Epithelial cell of proximal tubule (primary cell): ENCODE data around the gene KCNQ2. TPM values are rescaled to one million over a fixed set of nuclear protein-coding genes. Genes with fewer than 3 reads are reported as not detected.

Experiments
- DNase-seq: peaks from one replicate; pipeline ENCODE4 v3.0.0-alpha.2; 2011; ENCODE audit warnings: low read depth
- H3K4me3 ChIP-seq: 2 replicates; pipeline ENCODE4 v1.5.1; 2011; ENCODE audit warnings: low read depth, mild to moderate bottlenecking, low read length
- CTCF ChIP-seq: conservative IDR thresholded peaks from 2 replicates; pipeline ENCODE4 v1.5.1; 2012; ENCODE audit warnings: low read depth, mild to moderate bottlenecking, low read length
- total RNA-seq: library from RNA; depleted of rRNA; stranded (reverse); fragments of >200 nt; gene quantifications from 2 replicates; pipeline ENCODE4 v1.2.3, GENCODE V29; 2015

Gene KCNQ2
- total RNA-seq, 1 donor from 2014 or later = not detected

- no peak overlapping the region for H3K4me3 ChIP-seq
- no peak for DNase-seq
- no peak for TF ChIP-seq CTCF
These were observed 2.7 kb downstream of the KCNQ2 start for GRCh38 chr20:63469713-63470101.

GRCh38 chr20:63469019-63469712 lies 3.3 kb downstream of the KCNQ2 start:
- DNase-seq = no peak
- no peak for TF ChIP-seq CTCF
- no peak overlapping the region for H3K4me3 ChIP-seq

GRCh38 chr20:63468421-63468820 lies 4.0 kb downstream of the KCNQ2 start:
- no peak for TF ChIP-seq CTCF
- DNase-seq = no peak
- no peak overlapping the region for H3K4me3 ChIP-seq

GRCh38 chr20:63467294-63468083 lies 5.0 kb downstream of the KCNQ2 start:
- H3K4me3 ChIP-seq = no peak overlapping the region
- no peak for TF ChIP-seq CTCF
- no peak for DNase-seq

- no peak for DNase-seq
- TF ChIP-seq CTCF = no peak
- H3K4me3 ChIP-seq = no peak overlapping the region
These were observed 5.6 kb downstream of the KCNQ2 start for GRCh38 chr20:63466861-63467260.

GRCh38 chr20:63466250-63466825 lies 6.1 kb downstream of the KCNQ2 start:
- no peak for DNase-seq
- no peak for TF ChIP-seq CTCF
- no peak overlapping the region for H3K4me3 ChIP-seq
